ENCODE measurements around the gene PIAS4.
"Not testable (repeated sequence)": the region's sequence is repeated elsewhere in the genome, so short reads cannot be mapped to it uniquely, and the experiment has no call there.

PIAS4 gene

DNA sequence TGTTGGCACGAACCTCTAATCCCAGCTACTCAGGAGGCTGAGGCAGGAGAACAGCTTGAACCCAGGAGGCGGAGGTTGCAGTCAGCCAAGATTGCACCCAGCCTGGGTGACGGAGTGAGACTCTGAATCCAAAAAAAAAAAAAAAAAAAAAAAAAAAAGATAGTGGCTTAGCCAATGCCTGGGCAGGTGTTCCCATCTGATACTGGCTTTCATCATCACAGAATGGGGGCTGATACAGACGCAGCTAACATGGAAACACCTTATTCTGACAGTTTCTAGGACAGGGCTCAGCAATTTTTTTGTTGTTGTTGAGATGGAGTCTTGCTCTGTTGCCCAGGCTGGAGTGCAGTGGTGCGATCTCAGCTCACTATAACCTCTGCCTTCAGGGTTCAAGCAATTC is 6.7 kb upstream of the PIAS4 start:
- not testable (repeated sequence) for DNase-seq

DNA sequence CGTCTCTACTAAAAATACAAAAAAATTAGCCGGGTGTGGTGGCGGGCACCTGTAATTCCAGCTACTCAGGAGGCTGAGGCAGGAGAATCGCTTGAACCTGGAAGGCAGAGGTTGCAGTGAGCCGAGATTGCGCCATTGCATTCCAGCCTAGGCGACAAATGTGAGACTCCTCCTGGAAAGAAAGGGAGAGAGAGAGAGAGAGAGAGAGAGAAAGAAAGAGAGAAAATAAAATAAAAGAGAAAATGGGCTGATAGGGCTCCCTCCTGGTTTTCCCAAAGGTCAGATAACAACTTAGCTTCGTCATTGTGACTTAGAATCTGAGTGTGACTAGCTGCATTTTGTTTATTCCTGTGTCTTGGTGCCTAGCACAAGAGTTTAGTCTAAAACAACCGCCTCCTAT is 2.1 kb upstream of the PIAS4 start:
- not testable (repeated sequence) for DNase-seq

- peak; percentile 46 for DNase-seq
These were observed 452 bp downstream of the PIAS4 start for GRCh38 chr19:4007836-4008539.

- peak; percentile 67 for DNase-seq
These were observed 2.7 kb downstream of the PIAS4 start for GRCh38 chr19:4009990-4010807.

DNA sequence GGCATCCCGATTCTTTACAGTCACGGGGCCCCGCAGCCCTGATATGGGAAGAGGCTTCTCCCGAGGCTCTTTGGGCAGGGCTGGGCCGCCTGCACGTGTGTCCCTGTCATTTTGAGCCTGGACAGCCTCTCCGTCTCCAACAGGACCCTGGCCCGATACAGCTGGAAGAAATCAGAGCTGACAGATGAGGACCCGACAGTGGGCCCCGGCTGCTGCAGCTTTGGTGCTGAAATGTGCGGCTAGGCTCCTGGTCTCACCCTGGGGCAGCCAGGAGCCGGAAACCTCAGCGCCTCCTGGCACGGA is 3.2 kb downstream of the PIAS4 start:
- DNase-seq = no peak

DNA sequence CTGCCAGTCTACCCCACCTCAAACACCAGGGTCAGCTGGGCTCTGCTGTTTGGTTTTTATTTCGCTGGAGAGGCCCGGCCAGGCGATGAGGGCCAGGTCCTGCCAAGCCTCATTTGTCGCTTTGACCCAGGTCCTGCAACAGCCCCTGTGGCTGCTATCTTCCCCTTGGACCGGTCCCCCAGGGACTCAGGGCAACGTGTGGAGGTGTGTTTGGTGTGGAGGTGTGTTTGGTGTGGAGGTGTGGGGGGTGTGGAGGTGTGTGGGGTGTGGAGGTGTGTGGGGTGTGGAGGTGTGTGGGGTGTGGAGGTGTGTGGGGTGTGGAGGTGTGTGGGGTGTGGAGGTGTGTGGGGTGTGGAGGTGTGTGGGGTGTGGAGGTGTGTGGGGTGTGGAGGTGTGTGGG is 3.9 kb downstream of the PIAS4 start:
- DNase-seq = not testable (repeated sequence)

GRCh38 chr19:4012092-4012974 is 4.8 kb downstream of the PIAS4 start:
- DNase-seq = no peak

DNA sequence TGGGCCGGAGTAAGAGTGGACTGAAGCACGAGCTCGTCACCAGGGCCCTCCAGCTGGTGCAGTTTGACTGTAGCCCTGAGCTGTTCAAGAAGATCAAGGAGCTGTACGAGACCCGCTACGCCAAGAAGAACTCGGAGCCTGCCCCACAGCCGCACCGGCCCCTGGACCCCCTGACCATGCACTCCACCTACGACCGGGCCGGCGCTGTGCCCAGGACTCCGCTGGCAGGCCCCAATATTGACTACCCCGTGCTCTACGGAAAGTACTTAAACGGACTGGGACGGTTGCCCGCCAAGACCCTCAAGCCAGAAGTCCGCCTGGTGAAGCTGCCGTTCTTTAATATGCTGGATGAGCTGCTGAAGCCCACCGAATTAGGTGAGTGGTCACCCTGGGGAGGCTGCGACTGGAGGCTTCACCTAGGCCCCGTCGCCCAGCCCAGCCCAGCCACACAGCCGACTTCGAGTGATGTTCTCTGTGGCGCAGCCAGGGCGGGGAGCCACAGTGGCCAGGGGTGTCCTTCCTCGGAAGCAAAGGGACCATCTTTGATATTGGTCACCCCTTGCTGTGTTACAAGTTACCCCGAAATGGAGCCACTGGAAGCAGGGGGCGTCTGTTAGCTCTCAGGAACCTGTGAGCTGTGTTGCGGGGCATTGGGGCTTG is 5.6 kb downstream of the PIAS4 start:
- no peak for DNase-seq

- no peak for DNase-seq
These were observed 6.5 kb downstream of the PIAS4 start for GRCh38 chr19:4013886-4014540.

GRCh38 chr19:4014541-4015491 is 7.3 kb downstream of the PIAS4 start:
- no peak for DNase-seq

DNA sequence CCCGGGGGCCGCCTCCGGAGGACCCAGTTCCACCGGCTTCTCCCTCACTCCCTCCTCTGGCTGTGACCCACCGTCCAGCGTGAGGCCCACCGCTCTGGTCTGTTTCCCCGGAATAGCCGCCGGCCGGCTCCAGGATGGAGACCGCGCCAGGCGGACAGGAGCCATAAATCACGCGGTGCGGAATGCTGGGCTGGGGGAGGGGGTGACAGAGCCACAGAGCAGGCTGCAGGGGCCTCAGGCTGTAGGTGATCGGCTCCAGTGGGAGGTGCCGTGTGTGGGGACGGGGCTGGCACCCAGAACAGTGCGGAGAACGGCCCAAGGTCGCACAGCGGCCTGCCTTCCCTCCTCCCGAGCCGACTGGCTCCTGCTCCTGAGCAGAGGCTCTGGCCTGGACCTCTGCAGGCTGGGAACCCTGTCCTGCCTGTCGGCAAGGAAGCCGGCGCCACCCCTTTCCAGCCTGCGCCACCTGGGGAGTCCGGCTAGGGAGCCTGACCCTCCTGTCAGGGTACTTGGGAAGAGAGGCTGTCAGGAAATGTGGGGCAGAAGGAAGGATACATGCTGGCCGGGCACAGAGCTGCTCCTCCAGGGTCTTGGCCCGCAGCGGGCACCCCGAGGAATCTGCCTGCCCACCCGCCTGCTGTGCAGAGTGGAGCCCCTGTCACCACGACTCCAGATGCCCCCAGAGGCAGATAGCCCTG is 8.3 kb downstream of the PIAS4 start:
- DNase-seq = no peak

DNA sequence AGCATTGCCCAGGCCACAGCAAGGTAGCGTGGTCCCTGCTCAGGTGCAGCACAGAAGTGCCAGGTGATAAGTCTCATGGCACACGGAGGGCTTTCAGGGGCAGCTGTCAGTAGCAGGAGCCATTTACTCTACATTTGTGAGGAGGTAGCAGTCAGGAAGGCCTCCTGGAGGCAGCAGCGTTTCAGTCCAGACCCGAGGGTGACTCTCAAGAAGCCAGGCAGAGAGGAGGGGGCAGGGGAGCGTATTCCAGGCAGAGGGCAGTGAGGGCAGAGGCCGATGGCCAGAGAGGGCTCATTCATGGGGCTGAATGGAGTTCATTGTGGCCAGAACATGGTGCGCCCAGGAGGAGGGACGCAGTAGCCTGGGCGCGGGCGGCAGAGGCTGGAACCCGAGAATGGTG is 8.9 kb downstream of the PIAS4 start:
- DNase-seq = no peak

- DNase-seq = no peak
These were observed 9.5 kb downstream of the PIAS4 start for GRCh38 chr19:4016903-4017638.

DNA sequence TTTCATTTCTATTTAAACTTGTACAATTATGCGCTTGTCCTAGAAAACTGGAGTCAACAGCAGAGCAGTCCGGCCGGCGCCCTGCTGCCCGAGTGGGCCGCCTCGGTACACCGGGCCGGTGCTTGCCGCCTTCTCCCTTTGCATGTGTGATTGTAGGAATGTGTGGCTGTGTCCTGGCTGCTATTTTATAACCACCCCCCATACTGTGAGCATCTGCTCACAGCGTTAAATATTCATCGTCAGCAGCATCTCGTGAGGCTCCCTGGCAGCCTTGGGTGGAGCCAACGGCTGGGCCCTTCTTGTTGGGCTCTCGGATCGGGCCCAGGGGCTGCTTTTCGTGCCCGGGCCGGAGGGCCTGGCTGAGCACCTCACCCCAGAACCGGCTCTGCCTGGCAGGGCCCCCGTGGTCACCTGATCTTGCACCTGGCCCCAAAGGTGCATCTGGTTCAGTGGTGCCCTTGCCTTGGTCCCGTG is 10.6 kb downstream of the PIAS4 start:
- no peak for DNase-seq

GRCh38 chr19:4018775-4019504 is 11.4 kb downstream of the PIAS4 start:
- DNase-seq = no peak

- DNase-seq = no peak
These were observed 12.0 kb downstream of the PIAS4 start for GRCh38 chr19:4019578-4019977.

DNA sequence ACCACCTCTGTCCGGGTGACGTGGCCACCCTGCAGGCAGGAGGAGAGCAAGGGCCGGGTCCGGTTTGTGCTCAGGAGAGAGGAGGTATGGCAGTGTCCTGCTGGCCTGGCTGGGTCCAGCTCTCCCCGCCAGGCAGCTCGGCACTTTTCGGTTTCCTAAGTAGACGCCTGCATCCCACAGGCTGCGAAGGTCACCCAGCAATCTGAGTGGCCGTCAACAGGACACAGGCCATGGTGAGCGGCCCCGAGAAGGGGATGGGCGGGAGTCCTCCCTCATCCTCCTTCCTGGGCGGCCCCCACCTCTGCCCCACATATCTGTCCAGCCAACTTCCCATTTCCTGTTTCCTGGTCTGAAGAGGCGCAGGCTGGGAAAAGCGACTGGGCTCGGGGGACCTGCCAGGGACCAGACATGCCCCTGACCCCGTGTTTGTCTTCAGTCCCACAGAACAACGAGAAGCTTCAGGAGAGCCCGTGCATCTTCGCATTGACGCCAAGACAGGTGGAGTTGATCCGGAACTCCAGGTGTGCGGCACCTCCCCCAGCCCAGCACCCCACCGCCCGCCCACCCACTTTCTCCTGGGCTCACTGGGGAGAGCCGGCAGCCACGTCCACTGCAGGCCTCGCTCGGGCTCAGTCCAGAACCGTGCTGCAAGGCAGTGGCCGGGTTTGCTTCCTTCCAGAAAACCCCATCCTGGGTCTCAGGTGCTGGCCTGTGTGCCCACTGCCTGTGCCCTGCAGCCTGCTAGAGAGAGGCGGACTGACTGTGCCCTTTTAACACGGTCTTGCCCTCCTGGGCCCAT is 16.3 kb downstream of the PIAS4 start:
- DNase-seq = no peak

DNA sequence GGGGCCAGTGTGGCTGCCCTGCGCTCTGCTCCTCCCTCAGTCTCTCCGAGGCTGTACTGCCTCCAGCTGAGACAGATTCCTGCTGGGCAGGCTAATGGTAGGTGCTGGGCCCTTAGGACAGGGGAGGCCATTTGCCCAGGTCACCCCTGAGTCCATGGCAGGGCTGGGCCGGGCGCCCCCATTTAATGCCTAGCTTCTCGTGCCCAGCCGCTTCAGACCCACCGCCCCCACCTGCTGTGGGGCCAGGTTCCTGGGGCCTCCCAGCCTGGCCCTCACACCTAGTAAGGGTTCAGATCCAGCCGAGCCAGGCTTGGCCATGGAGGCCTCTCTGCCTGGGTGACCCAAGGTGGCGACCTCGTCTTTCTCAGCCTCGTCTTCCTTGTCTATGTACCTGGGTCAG is 17.8 kb downstream of the PIAS4 start:
- DNase-seq = no peak

All from NCI-H82 (cell line).